Neural progenitor cell (in vitro differentiated cells): ENCODE data around the gene SLC22A23. TPM values are rescaled to one million over a fixed set of nuclear protein-coding genes. Genes with fewer than 3 reads are reported as not detected.

ENCODE experiments used
- DNase-seq: peaks from one replicate; pipeline ENCODE4 v3.0.0-alpha.2; 2016; ENCODE audit warnings: low spot score
- H2AFZ ChIP-seq: fragments of 200-600 bp; sonication (generic); replicated peaks from 2 replicates; pipeline ENCODE4 v1.6.1; 2016; ENCODE audit warnings: antibody characterized with exemption
- H3F3A ChIP-seq: fragments of 200-600 bp; sonication (generic); 2 replicates; pipeline ENCODE4 v1.6.1; 2016; ENCODE audit warnings: antibody characterized with exemption, low read depth
- H3K27ac ChIP-seq: fragments of 200-600 bp; sonication (generic); 2 replicates; pipeline ENCODE4 v1.5.1; 2016; ENCODE audit warnings: mild to moderate bottlenecking
- H3K27me3 ChIP-seq: fragments of 200-600 bp; sonication (generic); 2 replicates; pipeline ENCODE4 v1.6.1; 2016; ENCODE audit warnings: mild to moderate bottlenecking, moderate library complexity
- H3K36me3 ChIP-seq: fragments of 200-600 bp; sonication (generic); 2 replicates; pipeline ENCODE4 v1.5.1; 2016
- H3K4me1 ChIP-seq: fragments of 200-600 bp; sonication (generic); 2 replicates; pipeline ENCODE4 v1.6.1; 2016; ENCODE audit warnings: mixed run types
- H3K4me2 ChIP-seq: fragments of 200-600 bp; sonication (generic); 2 replicates; pipeline ENCODE4 v1.6.1; 2016
- H3K4me3 ChIP-seq: fragments of 200-600 bp; sonication (generic); 2 replicates; pipeline ENCODE4 v1.5.1; 2016
- H3K79me2 ChIP-seq: fragments of 200-600 bp; sonication (generic); 2 replicates; pipeline ENCODE4 v1.6.1; 2016; ENCODE audit warnings: low read depth
- H3K9ac ChIP-seq: fragments of 200-600 bp; sonication (generic); 2 replicates; pipeline ENCODE4 v1.6.1; 2016
- H3K9me3 ChIP-seq: fragments of 200-600 bp; sonication (generic); 2 replicates; pipeline ENCODE4 v1.5.1; 2016; ENCODE audit warnings: low read depth
- H4K20me1 ChIP-seq: fragments of 200-600 bp; sonication (generic); 2 replicates; pipeline ENCODE4 v1.6.1; 2016; ENCODE audit warnings: low read depth
- H3K27ac Mint-ChIP-seq: 3 replicates; pipeline ENCODE4 v1.8.0; 2021; ENCODE audit warnings: mixed read lengths
- H3K27me3 Mint-ChIP-seq: 2 replicates; pipeline ENCODE4 v1.8.0; 2022; ENCODE audit warnings: low read depth, mild to moderate bottlenecking, inconsistent platforms, moderate library complexity, mixed read lengths; ENCODE audit not compliant: insufficient read depth
- H3K36me3 Mint-ChIP-seq: 3 replicates; pipeline ENCODE4 v1.8.0; 2021; ENCODE audit warnings: mixed read lengths
- H3K4me1 Mint-ChIP-seq: 3 replicates; pipeline ENCODE4 v1.8.0; 2021; ENCODE audit warnings: mixed read lengths
- H3K4me3 Mint-ChIP-seq: 3 replicates; pipeline ENCODE4 v1.8.0; 2021; ENCODE audit warnings: mild to moderate bottlenecking, moderate library complexity, mixed read lengths
- H3K9me3 Mint-ChIP-seq: 3 replicates; pipeline ENCODE4 v1.8.0; 2020; ENCODE audit warnings: mixed read lengths
- EZH2 ChIP-seq: fragments of 200-600 bp; sonication (generic); IDR thresholded peaks from 2 replicates; pipeline ENCODE4 v1.6.1; 2017; ENCODE audit warnings: antibody characterized with exemption, mild to moderate bottlenecking, moderate library complexity
- EZH2phosphoT487 ChIP-seq: fragments of 200-600 bp; sonication (generic); IDR thresholded peaks from 2 replicates; pipeline ENCODE4 v1.6.1; 2017; ENCODE audit warnings: antibody characterized with exemption
- total RNA-seq: library from RNA; depleted of rRNA; stranded (reverse); fragments of >200 nt; gene quantifications from 2 replicates; pipeline ENCODE4 v1.2.3, GENCODE V29; 2015; ENCODE audit warnings: low replicate concordance
- TF ChIP-seq, protein P1 (sequence below): fragments of 200-600 bp; sonication (generic); IDR thresholded peaks from 2 replicates; pipeline ENCODE4 v1.5.1; 2017; ENCODE audit warnings: antibody characterized with exemption, mild to moderate bottlenecking

Gene SLC22A23
- total RNA-seq, 1 donor from 2014 or later: 0.99 TPM

GRCh38 chr6:3360727-3361045, 96.2 kb downstream of the SLC22A23 start:
- Histone ChIP-seq H2AFZ (no peak overlapping the region), H3K27me3 (peaks cover under 1% of the 10 kb centered on the region), H3K4me3 (no peak overlapping the region), H3K4me2 (no peak overlapping the region), H3K27ac (no peak overlapping the region), H3K36me3 (no peaks in the 10 kb centered on the region), H3K4me1 (peaks cover 19% of the 10 kb centered on the region), H4K20me1 (no peaks in the 10 kb centered on the region), H3K9ac (no peak overlapping the region), H3K79me2 (no peaks in the 10 kb centered on the region), H3K9me3 (no peaks in the 10 kb centered on the region), H3F3A (peaks cover 16% of the 10 kb centered on the region)
- Mint-ChIP-seq H3K4me1 (peaks cover 70% of the 10 kb centered on the region), H3K36me3 (peaks cover 31% of the 10 kb centered on the region), H3K4me3 (peak overlapping the region; percentile 49), H3K27ac (no peak overlapping the region), H3K27me3 (peaks cover under 1% of the 10 kb centered on the region), H3K9me3 (no peaks in the 10 kb centered on the region)
- TF ChIP-seq EZH2 (no peak), EZH2phosphoT487 (no peak)
- TF ChIP-seq, protein P1, sequence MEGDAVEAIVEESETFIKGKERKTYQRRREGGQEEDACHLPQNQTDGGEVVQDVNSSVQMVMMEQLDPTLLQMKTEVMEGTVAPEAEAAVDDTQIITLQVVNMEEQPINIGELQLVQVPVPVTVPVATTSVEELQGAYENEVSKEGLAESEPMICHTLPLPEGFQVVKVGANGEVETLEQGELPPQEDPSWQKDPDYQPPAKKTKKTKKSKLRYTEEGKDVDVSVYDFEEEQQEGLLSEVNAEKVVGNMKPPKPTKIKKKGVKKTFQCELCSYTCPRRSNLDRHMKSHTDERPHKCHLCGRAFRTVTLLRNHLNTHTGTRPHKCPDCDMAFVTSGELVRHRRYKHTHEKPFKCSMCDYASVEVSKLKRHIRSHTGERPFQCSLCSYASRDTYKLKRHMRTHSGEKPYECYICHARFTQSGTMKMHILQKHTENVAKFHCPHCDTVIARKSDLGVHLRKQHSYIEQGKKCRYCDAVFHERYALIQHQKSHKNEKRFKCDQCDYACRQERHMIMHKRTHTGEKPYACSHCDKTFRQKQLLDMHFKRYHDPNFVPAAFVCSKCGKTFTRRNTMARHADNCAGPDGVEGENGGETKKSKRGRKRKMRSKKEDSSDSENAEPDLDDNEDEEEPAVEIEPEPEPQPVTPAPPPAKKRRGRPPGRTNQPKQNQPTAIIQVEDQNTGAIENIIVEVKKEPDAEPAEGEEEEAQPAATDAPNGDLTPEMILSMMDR: no peak
- no peak for DNase-seq

DNA sequence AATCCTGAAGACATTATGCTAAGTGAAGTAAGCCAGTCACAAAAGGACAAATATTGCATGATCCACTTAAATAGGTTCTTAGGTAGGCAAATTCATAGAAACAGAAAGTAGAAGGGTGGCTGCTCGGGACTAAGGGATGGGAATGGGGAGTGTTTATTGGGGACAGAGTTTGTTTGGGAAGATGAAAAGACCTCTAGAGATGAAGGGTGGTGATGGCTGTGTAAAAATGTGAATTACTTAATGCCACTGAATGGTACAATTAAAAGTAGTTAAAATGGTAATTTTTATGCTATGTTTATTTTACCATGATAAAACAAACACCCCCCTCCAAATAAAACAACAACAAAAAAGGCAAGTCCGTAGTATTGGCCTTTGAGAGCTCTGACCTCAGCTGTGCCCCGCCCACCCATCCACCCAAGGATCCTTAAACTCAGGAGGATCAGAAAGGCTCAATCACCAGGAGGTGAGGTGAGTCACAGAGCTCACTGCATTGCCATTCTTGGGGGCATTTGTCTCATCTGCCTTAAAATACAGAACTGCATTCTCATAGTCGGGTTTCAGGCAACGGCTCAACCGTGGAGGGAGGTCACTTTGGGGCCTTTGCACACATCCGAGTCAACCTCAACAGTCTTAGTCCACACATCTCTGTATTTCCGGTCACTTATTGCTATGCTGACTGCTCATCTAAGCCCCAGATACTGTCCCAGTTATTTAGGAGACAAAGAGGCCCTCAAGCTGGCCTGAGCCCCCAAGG, 96.7 kb downstream of the SLC22A23 start:
- Histone ChIP-seq H3K36me3 (no peaks in the 10 kb centered on the region), H3K27ac (no peak overlapping the region), H3K27me3 (peaks cover 6% of the 10 kb centered on the region), H3K4me2 (no peak overlapping the region), H3K79me2 (no peaks in the 10 kb centered on the region), H3K9me3 (no peaks in the 10 kb centered on the region), H3F3A (peaks cover 21% of the 10 kb centered on the region), H4K20me1 (no peaks in the 10 kb centered on the region), H3K4me1 (peaks cover 24% of the 10 kb centered on the region), H3K9ac (no peak overlapping the region), H2AFZ (no peak overlapping the region), H3K4me3 (no peak overlapping the region)
- no peaks in the 10 kb centered on the region for H3K9me3 Mint-ChIP-seq
- H3K4me1 Mint-ChIP-seq: peaks cover 73% of the 10 kb centered on the region
- H3K27me3 Mint-ChIP-seq: peaks cover 3% of the 10 kb centered on the region
- H3K27ac Mint-ChIP-seq: peak overlapping the region; percentile 7
- H3K36me3 Mint-ChIP-seq: peaks cover 29% of the 10 kb centered on the region
- no peak overlapping the region for H3K4me3 Mint-ChIP-seq
- DNase-seq: no peak
- TF ChIP-seq EZH2 (no peak), EZH2phosphoT487 (no peak)
- TF ChIP-seq, protein P1: no peak

- Mint-ChIP-seq H3K27ac (peak overlapping the region; percentile 1), H3K4me1 (peaks cover 75% of the 10 kb centered on the region), H3K4me3 (no peak overlapping the region), H3K9me3 (no peaks in the 10 kb centered on the region), H3K36me3 (peaks cover 22% of the 10 kb centered on the region), H3K27me3 (peaks cover 3% of the 10 kb centered on the region)
- DNase-seq: no peak
- peaks cover 15% of the 10 kb centered on the region for H3K27me3 ChIP-seq
- peaks cover 27% of the 10 kb centered on the region for H3F3A ChIP-seq
- peaks cover 22% of the 10 kb centered on the region for H3K4me1 ChIP-seq
- H3K79me2 ChIP-seq: no peaks in the 10 kb centered on the region
- H3K9ac ChIP-seq: no peak overlapping the region
- H2AFZ ChIP-seq: no peak overlapping the region
- H3K27ac ChIP-seq: no peak overlapping the region
- no peaks in the 10 kb centered on the region for H3K36me3 ChIP-seq
- no peak overlapping the region for H3K4me2 ChIP-seq
- H3K9me3 ChIP-seq: no peaks in the 10 kb centered on the region
- H3K4me3 ChIP-seq: no peak overlapping the region
- TF ChIP-seq, protein P1: no peak
- TF ChIP-seq EZH2phosphoT487: no peak
- TF ChIP-seq EZH2: no peak
- H4K20me1 ChIP-seq: no peaks in the 10 kb centered on the region
Measured at GRCh38 chr6:3359101-3359752, 97.6 kb downstream of the SLC22A23 start.
